Measurements from ENCODE around the gene TSHR. TPM values are rescaled to one million over a fixed set of nuclear protein-coding genes. Genes with fewer than 3 reads are reported as not detected.

Gene TSHR
- total RNA-seq, 6 donors from 2014 or later, result 1.4 TPM; not detected in 5

DNA sequence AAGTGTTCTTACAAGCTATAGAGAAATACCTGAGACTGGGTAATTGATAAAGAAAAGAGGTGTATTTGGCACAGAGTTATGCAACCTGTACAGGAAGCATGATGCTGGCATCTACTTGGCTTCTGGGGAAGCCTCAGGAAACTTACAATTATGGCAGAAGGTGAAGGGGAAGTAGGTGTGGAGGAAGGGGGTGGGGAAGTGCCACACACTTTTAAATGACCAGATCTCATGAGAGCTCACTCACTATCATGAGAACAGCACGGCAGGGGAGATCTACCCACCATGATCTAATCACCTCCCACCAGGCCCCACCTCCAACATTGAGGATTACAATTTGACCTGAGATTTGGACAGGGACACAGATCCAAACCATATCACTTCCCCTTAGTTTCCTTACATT is 32.8 kb downstream of the TSHR start:
- ATAC-seq (ENCODE audit: low FRiP score in 2 of 2) (no peak), DNase-seq (no peak)
- no peak overlapping the region for H3K4me3 ChIP-seq
- 44 to 67% methylated on average over 1 of the region's 1 CpG for WGBS, 2 donors
- no peaks in the 10 kb centered on the region for H3K9me3 ChIP-seq
- no peak overlapping the region for H3K27ac ChIP-seq
- no peak for TF ChIP-seq POLR2AphosphoS5 (IDR thresholded peaks at IDR 0.05)
- TF ChIP-seq POLR2A (IDR thresholded peaks at IDR 0.05), result no peak
- no peak for TF ChIP-seq EP300 (IDR thresholded peaks at IDR 0.05)
- TF ChIP-seq, protein P1, sequence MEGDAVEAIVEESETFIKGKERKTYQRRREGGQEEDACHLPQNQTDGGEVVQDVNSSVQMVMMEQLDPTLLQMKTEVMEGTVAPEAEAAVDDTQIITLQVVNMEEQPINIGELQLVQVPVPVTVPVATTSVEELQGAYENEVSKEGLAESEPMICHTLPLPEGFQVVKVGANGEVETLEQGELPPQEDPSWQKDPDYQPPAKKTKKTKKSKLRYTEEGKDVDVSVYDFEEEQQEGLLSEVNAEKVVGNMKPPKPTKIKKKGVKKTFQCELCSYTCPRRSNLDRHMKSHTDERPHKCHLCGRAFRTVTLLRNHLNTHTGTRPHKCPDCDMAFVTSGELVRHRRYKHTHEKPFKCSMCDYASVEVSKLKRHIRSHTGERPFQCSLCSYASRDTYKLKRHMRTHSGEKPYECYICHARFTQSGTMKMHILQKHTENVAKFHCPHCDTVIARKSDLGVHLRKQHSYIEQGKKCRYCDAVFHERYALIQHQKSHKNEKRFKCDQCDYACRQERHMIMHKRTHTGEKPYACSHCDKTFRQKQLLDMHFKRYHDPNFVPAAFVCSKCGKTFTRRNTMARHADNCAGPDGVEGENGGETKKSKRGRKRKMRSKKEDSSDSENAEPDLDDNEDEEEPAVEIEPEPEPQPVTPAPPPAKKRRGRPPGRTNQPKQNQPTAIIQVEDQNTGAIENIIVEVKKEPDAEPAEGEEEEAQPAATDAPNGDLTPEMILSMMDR (IDR thresholded peaks at IDR 0.05), result no peak
- no peaks in the 10 kb centered on the region for H3K4me1 ChIP-seq
- H3K27me3 ChIP-seq, result no peaks in the 10 kb centered on the region
- no peaks in the 10 kb centered on the region for H3K36me3 ChIP-seq

DNA sequence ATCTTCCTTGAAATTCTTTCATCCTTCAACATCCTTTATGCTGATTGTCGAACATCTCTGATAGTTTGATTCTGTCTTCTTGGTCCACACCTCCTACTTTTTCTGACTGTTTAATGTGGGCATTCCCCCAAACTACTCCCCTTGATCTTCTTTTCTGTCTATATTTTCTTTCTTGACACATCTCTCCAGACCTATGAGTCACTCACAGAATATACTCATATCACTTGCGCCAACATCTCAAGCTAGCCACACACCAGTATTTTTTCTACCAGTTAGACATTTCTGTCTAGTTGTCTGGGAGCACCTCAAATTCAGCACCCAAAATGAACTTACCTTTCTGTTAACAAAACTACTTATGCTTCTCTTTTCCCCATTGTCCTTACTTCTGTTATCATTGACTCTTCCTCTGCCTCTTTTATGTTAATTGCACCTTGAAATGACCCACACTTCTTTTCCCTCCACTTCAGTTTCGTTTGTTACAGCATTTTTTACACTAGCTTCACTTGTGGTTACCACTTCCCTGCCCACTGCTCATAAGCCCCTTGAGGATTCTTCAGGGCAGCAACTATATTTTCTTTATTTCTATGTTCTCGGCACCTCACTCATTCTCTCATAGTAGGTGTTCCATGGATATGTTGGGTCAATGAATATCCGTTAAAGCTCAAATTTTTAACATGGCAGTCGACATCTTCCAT is 33.5 kb downstream of the TSHR start:
- Histone ChIP-seq H3K4me3 (no peak overlapping the region), H3K27me3 (no peaks in the 10 kb centered on the region), H3K36me3 (no peaks in the 10 kb centered on the region), H3K27ac (no peak overlapping the region), H3K4me1 (no peaks in the 10 kb centered on the region), H3K9me3 (no peaks in the 10 kb centered on the region)
- DNase-seq (no peak), ATAC-seq (ENCODE audit: low FRiP score in 2 of 2) (no peak)
- TF ChIP-seq, protein P1 (IDR thresholded peaks at IDR 0.05), result no peak
- TF ChIP-seq POLR2A (IDR thresholded peaks at IDR 0.05) (no peak), EP300 (IDR thresholded peaks at IDR 0.05) (no peak), POLR2AphosphoS5 (IDR thresholded peaks at IDR 0.05) (no peak)
- WGBS, 2 donors, result 74 to 80% methylated on average over 6 of the region's 6 CpGs

DNA sequence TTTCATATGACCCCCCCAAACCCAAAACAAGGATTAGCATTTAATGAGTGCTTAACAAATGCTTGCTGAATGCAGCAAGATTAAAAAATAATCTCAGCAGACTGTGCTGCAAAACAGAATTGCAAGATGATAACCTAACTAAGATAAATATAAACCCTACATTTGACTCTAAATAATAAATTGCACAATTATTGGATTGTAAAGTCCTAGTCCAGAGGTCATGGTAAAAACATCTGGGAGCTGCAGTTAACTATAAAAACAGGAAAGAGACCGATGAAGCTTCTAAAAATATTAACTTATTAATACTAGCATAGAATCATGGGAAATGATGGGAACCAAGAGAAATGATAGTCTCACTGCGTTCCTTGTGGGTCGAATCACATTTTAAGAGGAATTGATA is 37.2 kb downstream of the TSHR start:
- H3K9me3 ChIP-seq, result no peaks in the 10 kb centered on the region
- no peak for ATAC-seq (ENCODE audit: low FRiP score in 2 of 2)
- no peaks in the 10 kb centered on the region for H3K36me3 ChIP-seq
- H3K27ac ChIP-seq, result no peak overlapping the region
- H3K4me1 ChIP-seq, result peaks cover 0 to 3% (median 1%) of the 10 kb centered on the region in 4 donors
- no peak for DNase-seq
- no peaks in the 10 kb centered on the region for H3K27me3 ChIP-seq
- TF ChIP-seq POLR2AphosphoS5 (IDR thresholded peaks at IDR 0.05) (no peak), POLR2A (IDR thresholded peaks at IDR 0.05) (no peak), EP300 (IDR thresholded peaks at IDR 0.05) (no peak)
- TF ChIP-seq, protein P1 (IDR thresholded peaks at IDR 0.05), result no peak
- WGBS, 2 donors, result 78 to 85% methylated on average over 3 of the region's 3 CpGs
- H3K4me3 ChIP-seq, result no peak overlapping the region

DNA sequence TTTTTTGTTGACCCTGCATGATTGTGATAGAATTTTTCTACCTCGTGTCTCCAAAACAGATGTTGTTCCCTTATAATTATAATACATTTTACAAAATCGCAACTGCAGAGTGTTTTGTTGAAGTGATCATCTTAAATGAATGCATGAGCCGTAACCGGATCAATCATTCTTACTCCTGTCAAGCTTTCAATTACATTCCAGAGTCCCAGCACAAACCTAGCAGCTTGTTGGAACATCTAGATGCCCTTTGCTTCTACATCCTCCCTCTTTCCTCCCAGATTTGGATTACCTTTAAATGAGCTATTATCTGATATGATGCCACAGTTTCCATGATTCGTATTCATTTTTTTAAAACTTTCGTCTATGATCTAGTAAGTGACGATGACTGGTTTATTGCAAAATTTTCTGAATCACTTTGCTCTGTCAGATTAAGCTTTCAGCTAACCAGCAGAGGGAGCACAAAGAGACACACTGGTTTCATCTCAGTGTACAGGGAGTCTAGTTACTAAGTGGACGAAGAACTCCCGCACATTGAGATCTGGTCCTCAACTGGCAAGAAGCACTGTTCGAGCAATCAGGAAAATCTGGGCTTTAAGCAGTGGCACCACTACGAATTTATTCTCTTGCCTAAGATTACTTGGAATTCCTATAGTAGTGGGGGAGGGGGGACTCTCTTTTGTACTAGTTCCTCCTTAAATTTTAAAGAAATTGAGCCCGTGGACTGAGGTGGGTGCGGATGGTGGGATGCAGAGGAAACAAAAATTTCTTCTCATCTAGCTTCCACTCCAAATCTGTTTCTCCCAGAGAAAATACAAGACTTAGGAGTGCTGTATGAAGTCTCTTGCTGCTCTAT is 40.9 kb downstream of the TSHR start:
- WGBS, 2 donors, result 41 to 44% methylated on average over 12 to 13 of the region's 13 CpGs
- Histone ChIP-seq H3K27ac (no peak overlapping the region), H3K27me3 (no peaks in the 10 kb centered on the region), H3K9me3 (no peaks in the 10 kb centered on the region), H3K4me1 (peaks cover 0 to 3% (median 1%) of the 10 kb centered on the region in 4 donors), H3K4me3 (no peak overlapping the region), H3K36me3 (no peaks in the 10 kb centered on the region)
- ATAC-seq (ENCODE audit: low FRiP score in 2 of 2) (peak; percentile 78 to 96), DNase-seq (peak in 1 of 2 donors; percentile 26)
- TF ChIP-seq, protein P1 (IDR thresholded peaks at IDR 0.05), result peak; percentile 34 to 77 (median 64)
- TF ChIP-seq EP300 (IDR thresholded peaks at IDR 0.05), result no peak
- no peak for TF ChIP-seq POLR2A (IDR thresholded peaks at IDR 0.05)
- no peak for TF ChIP-seq POLR2AphosphoS5 (IDR thresholded peaks at IDR 0.05)
